D341Med (cell line): ENCODE data around the gene GRK6.

Experiments
- DNase-seq: peaks from one replicate; pipeline ENCODE4 v3.0.0; 2012; ENCODE audit warnings: low spot score

The GRK6 gene

DNA sequence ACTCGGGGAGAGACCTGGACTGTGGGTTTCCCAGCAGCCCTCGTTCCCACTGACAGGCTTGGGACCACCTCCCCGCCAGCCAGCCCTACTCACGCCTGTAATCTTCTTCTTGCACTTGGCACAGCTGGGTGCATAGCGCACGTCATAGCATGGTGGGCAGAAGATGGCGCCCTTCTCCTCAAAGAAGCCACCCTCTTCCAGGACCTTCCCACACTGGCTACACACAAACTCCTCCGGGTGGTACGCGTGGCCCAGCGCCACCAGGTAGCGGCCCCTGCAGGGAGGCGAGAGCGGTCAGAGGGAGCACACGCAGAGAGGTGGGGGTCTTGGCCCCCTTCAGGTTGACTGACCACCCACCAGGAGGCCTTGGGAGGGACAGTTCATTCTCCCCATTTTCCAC is 61.5 kb downstream of the GRK6 start:
- DNase-seq, result peak; percentile 68

- no peak for DNase-seq
Measured at GRCh38 chr5:177489119-177489716, 62.7 kb downstream of the GRK6 start.

- DNase-seq, result no peak
Measured at GRCh38 chr5:177490311-177490991, 64.0 kb downstream of the GRK6 start.

GRCh38 chr5:177490992-177491391 is 64.5 kb downstream of the GRK6 start:
- DNase-seq, result no peak

- DNase-seq, result peak; percentile 74
Measured at GRCh38 chr5:177491429-177491945, 65.0 kb downstream of the GRK6 start.

- DNase-seq, result no peak
Measured at GRCh38 chr5:177491983-177492746, 65.7 kb downstream of the GRK6 start.
